ENCODE results near the gene TRAPPC2L. TPM values are rescaled to one million over a fixed set of nuclear protein-coding genes. Genes with fewer than 3 reads are reported as not detected.
"Not testable (repeated sequence)": the region's sequence is repeated elsewhere in the genome, so short reads cannot be mapped to it uniquely, and the experiment has no call there.

TRAPPC2L gene
- total RNA-seq, 1 donor, result 43.1 TPM

DNA sequence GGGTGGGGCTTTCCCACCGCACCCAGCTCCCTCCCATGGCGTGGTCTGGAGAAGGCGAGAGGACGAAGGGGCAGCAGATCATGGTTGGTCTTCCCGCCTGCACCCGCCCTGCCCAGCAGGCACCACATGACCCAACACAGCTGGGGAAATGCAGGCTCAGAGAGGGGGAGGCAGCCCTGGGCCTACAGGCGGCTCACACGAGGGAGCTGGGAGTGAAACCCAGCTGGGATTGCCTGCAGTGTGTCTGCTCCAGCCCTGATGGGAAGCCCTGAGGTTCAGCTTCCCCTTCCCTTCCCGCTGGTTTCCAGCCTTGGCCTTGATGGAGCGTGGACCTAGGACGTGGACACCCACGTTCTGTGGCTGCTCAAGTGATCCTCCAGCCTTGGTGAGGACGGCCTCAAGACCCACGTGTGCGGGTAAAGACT, 29.5 kb downstream of the TRAPPC2L start:
- H3K4me1 ChIP-seq (ENCODE audit: insufficient read depth, low read length), result no peaks in the 10 kb centered on the region
- no peak overlapping the region for H3K27ac ChIP-seq (ENCODE audit: low read depth, low read length)
- H3K36me3 ChIP-seq (ENCODE audit: insufficient read depth, low read length), result no peaks in the 10 kb centered on the region
- no peaks in the 10 kb centered on the region for H3K9me3 ChIP-seq (ENCODE audit: low read depth, low read length)
- no peaks in the 10 kb centered on the region for H3K79me2 ChIP-seq (ENCODE audit: insufficient read depth, low read length)
- no peak for DNase-seq (ENCODE audit: insufficient read length, low spot score, missing footprints)
- H2AFZ ChIP-seq (ENCODE audit: low read length), result no peak overlapping the region
- no peak overlapping the region for H3K4me3 ChIP-seq (ENCODE audit: insufficient read depth, low read length)
- TF ChIP-seq, protein P1, sequence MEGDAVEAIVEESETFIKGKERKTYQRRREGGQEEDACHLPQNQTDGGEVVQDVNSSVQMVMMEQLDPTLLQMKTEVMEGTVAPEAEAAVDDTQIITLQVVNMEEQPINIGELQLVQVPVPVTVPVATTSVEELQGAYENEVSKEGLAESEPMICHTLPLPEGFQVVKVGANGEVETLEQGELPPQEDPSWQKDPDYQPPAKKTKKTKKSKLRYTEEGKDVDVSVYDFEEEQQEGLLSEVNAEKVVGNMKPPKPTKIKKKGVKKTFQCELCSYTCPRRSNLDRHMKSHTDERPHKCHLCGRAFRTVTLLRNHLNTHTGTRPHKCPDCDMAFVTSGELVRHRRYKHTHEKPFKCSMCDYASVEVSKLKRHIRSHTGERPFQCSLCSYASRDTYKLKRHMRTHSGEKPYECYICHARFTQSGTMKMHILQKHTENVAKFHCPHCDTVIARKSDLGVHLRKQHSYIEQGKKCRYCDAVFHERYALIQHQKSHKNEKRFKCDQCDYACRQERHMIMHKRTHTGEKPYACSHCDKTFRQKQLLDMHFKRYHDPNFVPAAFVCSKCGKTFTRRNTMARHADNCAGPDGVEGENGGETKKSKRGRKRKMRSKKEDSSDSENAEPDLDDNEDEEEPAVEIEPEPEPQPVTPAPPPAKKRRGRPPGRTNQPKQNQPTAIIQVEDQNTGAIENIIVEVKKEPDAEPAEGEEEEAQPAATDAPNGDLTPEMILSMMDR (IDR thresholded peaks at IDR 0.05; ENCODE audit: extremely low read depth, low read depth, low read length), result no peak
- H3K4me2 ChIP-seq (ENCODE audit: insufficient read depth, low read length), result no peak overlapping the region
- no peaks in the 10 kb centered on the region for H4K20me1 ChIP-seq (ENCODE audit: insufficient read depth, low read length)
- peaks cover 1% of the 10 kb centered on the region for H3K27me3 ChIP-seq (ENCODE audit: insufficient read depth, low read length)

DNA sequence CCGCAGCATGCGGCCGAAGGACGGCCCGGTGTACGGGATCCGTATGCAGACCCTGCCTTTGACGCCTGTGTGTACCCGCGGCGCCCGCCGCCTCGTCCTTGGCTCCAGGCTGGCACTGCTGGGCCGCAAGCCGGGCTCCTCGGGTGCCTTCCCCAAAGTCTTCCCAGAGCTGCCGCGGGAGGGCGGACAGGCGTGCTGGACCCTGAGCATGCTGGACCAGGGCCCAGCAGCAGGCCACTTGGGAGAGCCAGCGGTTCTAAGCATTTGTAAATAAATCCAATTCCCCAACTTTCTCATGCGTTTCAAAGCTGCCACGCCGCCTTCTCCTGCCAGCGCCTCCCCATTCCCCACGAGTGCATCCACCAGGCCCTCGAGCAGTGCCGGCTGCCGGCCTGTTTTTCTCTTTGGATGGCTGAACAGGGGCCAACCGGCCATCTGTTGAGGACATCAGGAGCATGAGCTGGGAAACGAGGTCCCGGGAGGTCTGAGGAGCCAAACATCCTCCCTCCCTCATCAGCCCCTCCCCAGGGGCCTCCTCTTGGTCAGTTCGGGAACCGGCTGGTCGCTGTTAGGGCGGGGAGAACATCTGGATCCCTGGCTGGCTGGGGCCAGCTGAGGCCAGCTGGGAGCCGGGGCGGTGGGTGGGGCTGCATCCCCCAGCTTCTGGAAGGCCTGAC, 30.1 kb downstream of the TRAPPC2L start:
- no peaks in the 10 kb centered on the region for H4K20me1 ChIP-seq (ENCODE audit: insufficient read depth, low read length)
- DNase-seq (ENCODE audit: insufficient read length, low spot score, missing footprints), result no peak
- H3K36me3 ChIP-seq (ENCODE audit: insufficient read depth, low read length), result no peaks in the 10 kb centered on the region
- TF ChIP-seq, protein P1 (IDR thresholded peaks at IDR 0.05; ENCODE audit: extremely low read depth, low read depth, low read length), result no peak
- no peaks in the 10 kb centered on the region for H3K4me1 ChIP-seq (ENCODE audit: insufficient read depth, low read length)
- H2AFZ ChIP-seq (ENCODE audit: low read length), result no peak overlapping the region
- H3K9me3 ChIP-seq (ENCODE audit: low read depth, low read length), result no peaks in the 10 kb centered on the region
- H3K4me2 ChIP-seq (ENCODE audit: insufficient read depth, low read length), result no peak overlapping the region
- H3K79me2 ChIP-seq (ENCODE audit: insufficient read depth, low read length), result no peaks in the 10 kb centered on the region
- H3K27ac ChIP-seq (ENCODE audit: low read depth, low read length), result no peak overlapping the region
- H3K27me3 ChIP-seq (ENCODE audit: insufficient read depth, low read length), result no peaks in the 10 kb centered on the region
- H3K4me3 ChIP-seq (ENCODE audit: insufficient read depth, low read length), result no peak overlapping the region

GRCh38 chr16:88888057-88888456, 31.1 kb downstream of the TRAPPC2L start:
- TF ChIP-seq, protein P1 (IDR thresholded peaks at IDR 0.05; ENCODE audit: extremely low read depth, low read depth, low read length), result no peak
- Histone ChIP-seq H3K9me3 (ENCODE audit: low read depth, low read length) (no peaks in the 10 kb centered on the region), H3K4me3 (ENCODE audit: insufficient read depth, low read length) (no peak overlapping the region), H2AFZ (ENCODE audit: low read length) (no peak overlapping the region), H4K20me1 (ENCODE audit: insufficient read depth, low read length) (no peaks in the 10 kb centered on the region), H3K79me2 (ENCODE audit: insufficient read depth, low read length) (no peaks in the 10 kb centered on the region), H3K4me2 (ENCODE audit: insufficient read depth, low read length) (no peak overlapping the region), H3K27ac (ENCODE audit: low read depth, low read length) (no peak overlapping the region), H3K36me3 (ENCODE audit: insufficient read depth, low read length) (no peaks in the 10 kb centered on the region), H3K4me1 (ENCODE audit: insufficient read depth, low read length) (no peaks in the 10 kb centered on the region), H3K27me3 (ENCODE audit: insufficient read depth, low read length) (no peaks in the 10 kb centered on the region)
- DNase-seq (ENCODE audit: insufficient read length, low spot score, missing footprints), result no peak

DNA sequence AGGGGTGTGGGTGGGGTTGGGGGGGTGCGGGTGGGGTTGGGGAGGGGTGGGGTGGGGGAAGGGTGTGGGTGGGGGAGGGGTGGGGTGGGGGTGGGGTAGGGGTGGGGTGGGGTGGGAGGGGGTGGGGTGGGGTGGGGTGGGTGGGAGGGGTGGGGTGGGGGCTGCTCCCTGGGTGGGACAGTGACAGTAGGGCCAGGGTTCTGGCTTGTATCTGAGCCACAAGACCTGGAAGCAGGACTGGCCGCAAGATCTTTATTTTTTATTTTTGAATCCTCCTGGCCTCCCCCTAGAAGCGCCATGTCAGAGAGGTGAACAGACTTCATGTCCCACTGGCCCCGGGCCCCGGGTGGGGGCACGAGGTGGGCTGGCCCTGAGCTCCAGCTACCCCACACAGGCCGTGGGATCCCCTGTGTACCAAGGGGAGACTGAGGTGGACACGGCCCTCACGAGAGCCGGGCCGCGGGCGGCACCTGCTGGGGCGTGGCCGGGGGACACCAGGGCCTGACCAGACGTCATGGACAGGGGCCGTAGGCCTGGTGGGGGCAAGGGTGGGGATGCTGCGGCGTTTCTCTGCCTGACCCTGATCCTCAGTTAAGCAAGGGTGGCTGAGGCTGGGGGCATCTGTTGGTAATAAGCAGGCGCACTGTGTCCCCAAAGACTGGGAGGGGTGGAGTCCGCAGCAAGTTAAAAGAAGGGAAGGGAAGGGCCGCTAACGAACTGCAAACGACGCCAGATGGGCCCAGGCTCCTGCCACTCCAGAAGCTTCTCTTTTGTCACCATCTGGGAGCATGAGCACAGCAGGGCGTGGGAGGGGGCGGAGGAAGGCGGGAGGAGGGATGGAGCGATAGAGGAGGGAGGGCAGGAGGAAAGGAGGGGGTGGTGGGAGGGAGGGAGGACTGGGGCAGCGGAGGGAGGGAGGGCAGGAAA, 31.8 kb downstream of the TRAPPC2L start:
- no peak overlapping the region for H2AFZ ChIP-seq (ENCODE audit: low read length)
- H3K4me2 ChIP-seq (ENCODE audit: insufficient read depth, low read length), result no peak overlapping the region
- TF ChIP-seq, protein P1 (IDR thresholded peaks at IDR 0.05; ENCODE audit: extremely low read depth, low read depth, low read length), result no peak
- H3K36me3 ChIP-seq (ENCODE audit: insufficient read depth, low read length), result no peaks in the 10 kb centered on the region
- H3K4me1 ChIP-seq (ENCODE audit: insufficient read depth, low read length), result no peaks in the 10 kb centered on the region
- no peak overlapping the region for H3K27ac ChIP-seq (ENCODE audit: low read depth, low read length)
- no peaks in the 10 kb centered on the region for H3K9me3 ChIP-seq (ENCODE audit: low read depth, low read length)
- no peaks in the 10 kb centered on the region for H4K20me1 ChIP-seq (ENCODE audit: insufficient read depth, low read length)
- no peak for DNase-seq (ENCODE audit: insufficient read length, low spot score, missing footprints)
- H3K27me3 ChIP-seq (ENCODE audit: insufficient read depth, low read length), result no peaks in the 10 kb centered on the region
- H3K79me2 ChIP-seq (ENCODE audit: insufficient read depth, low read length), result no peaks in the 10 kb centered on the region
- no peak overlapping the region for H3K4me3 ChIP-seq (ENCODE audit: insufficient read depth, low read length)

- DNase-seq (ENCODE audit: insufficient read length, low spot score, missing footprints); H3K4me1 ChIP-seq (ENCODE audit: insufficient read depth, low read length): not testable (repeated sequence)
Measured at GRCh38 chr16:88889702-88890352, 32.9 kb downstream of the TRAPPC2L start.

More at GRCh38 chr16:88889702-88890352, 32.9 kb downstream of the TRAPPC2L start:
- not testable (repeated sequence) for H3K9me3 ChIP-seq (ENCODE audit: low read depth, low read length); H3K4me3 ChIP-seq (ENCODE audit: insufficient read depth, low read length); H4K20me1 ChIP-seq (ENCODE audit: insufficient read depth, low read length); H2AFZ ChIP-seq (ENCODE audit: low read length); H3K36me3 ChIP-seq (ENCODE audit: insufficient read depth, low read length); H3K4me2 ChIP-seq (ENCODE audit: insufficient read depth, low read length); H3K27ac ChIP-seq (ENCODE audit: low read depth, low read length); H3K79me2 ChIP-seq (ENCODE audit: insufficient read depth, low read length); H3K27me3 ChIP-seq (ENCODE audit: insufficient read depth, low read length)

Data from osteoblast (primary cell).